GM19351 (cell line): Measurements from ENCODE around the gene RHOF.
"Not testable (repeated sequence)": the region's sequence is repeated elsewhere in the genome, so short reads cannot be mapped to it uniquely, and the experiment has no call there.

ENCODE experiments used
- ATAC-seq: cut with Tn5 transposase; IDR thresholded peaks from one replicate; pipeline ENCODE4 v1.9.1; 2021; ENCODE audit warnings: mild to moderate bottlenecking, moderate library complexity; ENCODE audit not compliant: unreplicated experiment

Gene RHOF

DNA sequence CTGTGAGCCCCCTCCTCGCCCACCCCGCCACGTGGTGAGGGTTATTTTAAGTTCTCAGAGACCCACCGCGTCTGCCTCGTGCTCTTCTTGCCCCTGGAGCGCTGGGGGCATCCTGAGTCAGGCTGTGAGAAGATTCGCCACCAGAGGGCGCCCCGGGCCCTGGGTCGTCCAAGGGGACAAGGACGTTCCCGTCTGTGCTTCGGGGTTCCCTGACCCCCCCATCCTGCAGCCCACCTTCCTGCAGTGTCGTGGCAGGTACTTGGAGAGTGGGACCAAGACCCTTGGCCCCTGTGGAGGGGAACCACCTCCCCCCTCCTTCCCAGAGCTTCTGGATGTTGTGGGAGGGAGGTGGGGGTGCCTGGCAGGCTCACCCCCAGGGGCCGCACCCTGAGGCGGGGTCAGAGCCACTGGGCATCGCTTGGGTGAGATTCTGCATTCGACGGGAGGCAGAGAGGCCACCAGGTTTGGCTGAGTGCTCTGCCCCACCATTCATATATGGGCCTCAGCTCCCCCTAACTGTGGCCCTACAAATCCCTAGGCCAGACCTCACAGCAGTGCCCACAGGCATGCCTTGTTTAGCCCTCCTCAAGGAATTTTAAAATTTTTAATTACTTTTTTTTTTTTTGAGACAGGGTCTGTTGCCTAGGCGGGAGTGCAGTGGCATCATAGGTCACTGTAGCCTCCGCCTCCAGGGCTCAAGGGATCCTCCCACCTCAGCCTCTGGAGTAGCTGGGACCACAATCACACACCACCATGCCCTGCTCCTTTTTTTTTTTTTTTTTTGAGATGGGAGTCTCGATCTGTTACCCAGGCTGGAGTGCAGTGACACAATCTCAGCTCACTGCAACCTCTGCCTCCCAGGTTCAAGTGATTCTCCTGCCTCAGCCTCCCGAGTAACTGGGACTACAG, 17.0 kb downstream of the RHOF start:
- no peak for ATAC-seq

DNA sequence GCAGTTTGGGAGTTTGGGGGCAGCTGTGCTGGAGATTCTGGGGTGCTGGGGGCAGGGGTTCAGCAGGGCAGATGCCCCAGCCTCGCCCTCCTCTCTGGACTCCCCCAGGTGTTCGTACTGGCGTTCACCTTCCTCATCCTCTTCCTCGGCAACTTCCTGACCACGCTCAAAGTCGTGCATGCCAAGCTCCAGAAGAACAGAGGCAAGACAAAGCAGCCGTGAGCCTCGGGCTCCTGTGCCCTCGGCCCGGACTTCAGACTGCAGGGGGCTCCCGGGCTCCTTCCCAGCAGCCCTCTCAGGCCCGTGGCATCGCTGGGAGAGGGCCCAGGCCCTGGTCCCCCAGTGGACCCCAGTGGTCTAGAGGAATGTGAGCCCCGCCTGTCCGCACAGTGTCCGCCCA, 18.0 kb downstream of the RHOF start:
- no peak for ATAC-seq

DNA sequence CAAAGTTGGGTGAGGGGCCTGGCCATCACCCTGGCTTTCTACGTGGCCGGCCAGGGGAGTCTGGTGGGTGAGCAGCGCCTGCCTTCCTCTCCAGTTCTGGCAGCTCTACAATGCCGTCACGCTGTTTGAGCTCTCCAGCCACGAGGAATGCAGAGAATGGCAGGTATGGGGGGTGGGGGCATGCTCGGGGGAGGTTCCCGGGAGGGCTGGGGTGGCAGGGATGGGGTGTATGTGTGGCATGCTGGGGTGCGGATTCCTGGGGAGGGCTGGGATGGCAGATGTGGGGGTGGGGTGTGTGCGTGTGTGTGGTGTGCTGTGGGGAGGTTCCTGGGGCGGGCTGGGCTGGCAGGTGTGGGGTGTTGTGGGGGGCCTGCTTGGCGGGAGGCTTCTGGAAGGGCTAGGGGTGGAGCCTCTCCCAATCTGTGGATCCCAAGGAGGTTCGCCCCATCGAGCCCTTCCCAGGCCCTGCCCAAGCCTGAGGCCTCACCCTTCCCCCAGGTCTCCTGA, 18.5 kb downstream of the RHOF start:
- no peak for ATAC-seq

- peak; percentile 78 for ATAC-seq
Observed at GRCh38 chr12:121773011-121773777, 20.3 kb downstream of the RHOF start.

DNA sequence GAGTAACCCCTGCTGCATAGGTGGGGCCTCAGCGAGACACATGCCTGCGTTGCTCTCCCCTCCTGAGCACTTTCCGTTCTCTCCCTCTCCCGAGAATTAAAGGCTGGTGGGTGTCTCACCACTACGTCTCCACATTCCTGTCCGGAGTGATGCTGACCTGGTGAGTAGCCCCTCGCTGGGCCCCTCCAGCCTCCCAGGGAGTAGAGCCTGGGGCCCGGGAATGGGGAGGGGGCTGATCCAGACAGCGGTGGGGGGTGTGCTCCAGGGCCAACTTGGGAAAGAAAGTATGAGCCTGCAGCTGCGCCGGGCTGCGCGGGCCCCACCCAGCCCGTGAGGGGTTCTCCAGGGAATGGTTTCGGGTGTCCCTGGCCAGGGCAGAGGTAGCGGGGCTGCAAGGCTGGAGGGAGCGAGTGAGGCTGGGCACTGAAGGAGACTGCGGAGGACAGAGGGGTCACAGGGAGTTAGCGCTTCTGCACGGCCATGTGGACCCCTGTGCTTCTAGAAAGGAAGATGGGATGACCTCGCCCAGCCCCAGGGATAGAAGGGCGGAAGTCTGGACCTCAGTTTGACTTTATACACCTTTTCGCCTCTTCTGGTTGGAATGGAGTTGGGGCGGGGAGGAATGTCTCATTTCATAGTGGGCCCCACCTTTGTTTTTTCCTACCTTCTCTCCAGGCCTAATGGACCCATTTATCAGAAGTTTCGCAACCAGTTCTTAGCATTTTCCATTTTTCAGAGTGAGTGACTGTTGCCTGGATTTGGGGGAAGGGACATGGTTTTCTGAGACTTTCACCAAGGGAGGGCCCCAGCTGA, 22.5 kb downstream of the RHOF start:
- no peak for ATAC-seq

DNA sequence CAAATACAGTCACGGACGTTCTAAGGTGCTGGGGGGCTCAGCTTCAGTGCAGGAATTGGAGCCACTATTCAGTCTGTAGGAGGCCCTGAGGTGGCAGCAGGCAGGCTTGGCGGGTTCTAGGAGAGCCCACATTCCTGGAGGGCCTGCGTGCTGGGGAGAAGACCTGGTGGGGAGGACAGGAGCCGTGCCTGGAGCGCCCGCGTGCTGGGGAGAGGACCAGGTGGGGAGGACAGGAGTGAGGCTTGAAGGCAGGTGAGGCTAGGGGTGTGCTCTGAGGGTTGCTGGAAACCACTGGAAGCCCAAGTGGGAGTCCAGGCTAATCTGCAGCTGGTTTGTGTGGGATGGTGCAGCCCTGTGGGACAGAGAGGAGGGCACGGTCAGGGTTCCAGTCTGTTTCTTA, 23.1 kb downstream of the RHOF start:
- ATAC-seq = no peak

DNA sequence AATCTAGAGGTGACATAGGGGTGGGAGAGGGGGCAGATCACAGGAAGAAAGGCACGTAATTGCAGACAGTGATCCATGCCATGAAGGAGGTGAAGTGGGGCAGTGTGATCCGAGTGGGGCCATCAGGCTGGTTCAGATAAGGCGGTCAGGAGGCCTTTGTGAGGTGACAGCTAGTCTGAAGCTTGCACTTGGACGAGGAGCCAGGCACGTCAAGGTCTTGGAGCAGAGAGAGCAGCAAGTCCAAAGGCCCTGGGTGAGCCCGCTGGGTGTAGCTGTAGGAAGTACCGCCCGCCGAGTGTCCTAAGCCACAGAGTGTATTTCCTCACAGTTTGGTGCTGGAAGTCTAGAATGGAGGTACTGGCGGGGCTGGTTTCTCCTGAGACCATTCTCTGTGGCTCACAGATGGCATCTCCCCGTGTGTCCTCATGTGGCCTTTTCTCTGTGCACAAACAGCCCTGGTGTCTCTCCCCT, 23.6 kb downstream of the RHOF start:
- no peak for ATAC-seq

DNA sequence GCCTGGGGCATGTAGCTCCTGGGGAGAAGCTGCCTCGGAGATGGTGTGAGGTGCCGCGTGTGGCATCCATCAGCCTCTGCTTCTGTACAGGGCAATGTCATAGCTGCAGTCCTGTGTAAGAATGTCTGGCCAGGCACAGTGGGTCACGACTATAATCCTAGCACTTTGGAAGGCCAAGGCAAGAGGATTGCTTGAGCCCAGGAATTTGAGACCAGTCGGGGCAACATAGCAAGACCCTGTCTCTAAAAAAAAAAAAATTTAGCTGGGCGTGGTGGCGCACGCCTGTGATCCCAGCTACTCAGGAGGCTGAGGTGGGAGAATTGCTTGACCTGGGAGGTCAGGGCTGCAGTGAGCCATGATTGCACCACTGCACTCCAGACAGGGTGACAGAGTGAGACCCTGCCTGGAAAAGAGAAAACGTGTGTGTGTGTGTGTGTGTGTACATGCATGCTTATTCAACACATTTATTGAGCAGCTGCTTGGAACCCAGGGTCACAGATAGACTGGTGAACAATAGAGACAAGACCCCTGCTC, 24.1 kb downstream of the RHOF start:
- ATAC-seq = no peak

- ATAC-seq = no peak
Observed at GRCh38 chr12:121767525-121768016, 25.9 kb downstream of the RHOF start.

GRCh38 chr12:121766290-121767039, 27.0 kb downstream of the RHOF start:
- no peak for ATAC-seq

DNA sequence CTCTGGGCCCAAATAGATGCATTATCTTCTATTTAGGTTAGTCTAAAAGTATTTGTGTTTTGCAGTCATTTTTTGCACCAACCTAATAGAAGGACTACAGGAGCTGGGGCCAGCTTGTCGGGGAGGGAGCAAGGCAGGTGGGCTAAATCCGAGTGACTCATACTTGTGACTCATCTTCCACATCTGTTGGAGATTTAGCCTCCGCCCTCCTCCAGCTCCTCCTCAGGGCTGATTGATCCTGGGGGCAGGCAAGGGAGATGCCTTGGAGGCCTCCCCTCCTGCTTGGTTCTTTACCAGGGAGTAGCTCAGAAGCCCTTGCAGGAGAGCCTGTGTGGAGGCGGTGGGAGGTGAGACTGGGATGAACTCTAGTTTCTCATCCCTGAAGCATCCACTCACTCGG, 27.9 kb downstream of the RHOF start:
- no peak for ATAC-seq

GRCh38 chr12:121764808-121765207, 28.7 kb downstream of the RHOF start:
- ATAC-seq = no peak

- ATAC-seq = no peak
Observed at GRCh38 chr12:121762269-121762668, 31.2 kb downstream of the RHOF start.

- not testable (repeated sequence) for ATAC-seq
Observed at GRCh38 chr12:121758536-121758935, 35.0 kb downstream of the RHOF start.

DNA sequence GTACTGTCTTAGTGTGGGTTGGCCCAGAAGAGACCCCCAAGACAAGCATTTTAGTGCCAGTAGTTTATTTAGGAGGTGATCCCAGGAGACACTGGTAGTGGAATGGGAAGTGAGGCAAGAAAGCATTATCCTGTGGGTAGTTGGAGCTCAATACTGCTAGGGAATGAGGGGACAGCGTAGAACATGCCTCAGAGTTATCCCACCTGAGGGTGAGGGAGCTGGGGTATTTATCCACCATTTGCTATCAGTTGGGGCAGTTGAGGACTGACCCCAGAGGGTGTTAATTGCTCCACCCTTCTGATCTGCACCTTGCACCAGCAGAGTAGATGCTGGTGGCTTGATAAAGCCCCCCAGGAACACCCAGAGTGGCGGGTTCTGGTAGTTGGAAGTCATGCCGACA, 37.9 kb downstream of the RHOF start:
- no peak for ATAC-seq

GRCh38 chr12:121754836-121755235, 38.7 kb downstream of the RHOF start:
- no peak for ATAC-seq

DNA sequence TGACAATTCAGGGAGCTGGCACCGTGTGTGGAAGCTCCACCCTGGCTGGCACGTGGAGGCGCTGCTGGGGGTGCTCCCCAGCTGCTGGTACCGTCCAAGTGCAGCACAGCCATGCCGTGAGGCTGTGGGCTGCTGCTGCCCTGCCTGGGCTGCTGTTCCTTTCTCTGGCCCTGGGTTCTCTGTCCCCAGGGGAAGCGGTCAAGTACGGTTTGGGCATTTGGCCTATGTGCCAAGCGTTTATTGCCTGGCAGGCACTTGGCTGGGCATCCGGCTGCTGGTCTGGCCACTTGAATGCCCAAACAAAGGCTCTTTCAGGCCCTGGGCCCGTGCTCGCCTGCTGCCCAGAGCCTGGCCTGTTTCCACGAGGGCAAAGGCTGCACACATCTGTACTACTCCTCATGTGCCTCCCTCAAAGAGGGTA, 39.6 kb downstream of the RHOF start:
- no peak for ATAC-seq

DNA sequence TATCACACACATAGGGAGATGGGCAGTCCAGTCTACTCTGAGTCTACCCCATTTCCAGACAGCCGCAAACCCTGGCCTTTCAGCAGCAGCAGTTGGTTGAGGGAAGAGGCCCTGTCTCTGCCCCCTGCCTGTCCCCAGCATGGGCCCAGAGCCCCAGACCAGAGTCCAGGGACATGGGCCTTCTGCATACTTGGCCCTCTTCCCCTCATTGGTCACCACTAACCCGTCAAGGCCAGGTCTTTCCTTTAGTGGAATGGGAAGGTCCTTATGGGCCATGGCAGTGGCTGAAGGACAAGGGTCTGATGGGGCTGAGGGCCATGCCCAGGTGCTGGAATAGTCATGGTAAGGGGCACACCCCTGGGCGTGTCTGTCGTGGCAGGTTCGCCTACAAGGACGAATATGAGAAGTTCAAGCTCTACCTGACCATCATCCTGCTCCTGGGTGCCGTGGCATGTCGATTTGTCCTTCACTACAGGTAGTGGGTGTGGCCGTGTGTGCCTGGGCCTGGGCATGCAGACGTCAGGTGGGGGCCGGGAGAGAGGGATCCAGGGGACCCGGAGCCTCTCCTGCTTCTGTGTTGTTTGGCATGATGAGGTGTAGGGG, 41.6 kb downstream of the RHOF start:
- no peak for ATAC-seq

GRCh38 chr12:121751034-121751433, 42.5 kb downstream of the RHOF start:
- ATAC-seq = no peak
